GM12878 (cell line): ENCODE measurements around the gene SHISA4. TPM values are rescaled to one million over a fixed set of nuclear protein-coding genes. Genes with fewer than 3 reads are reported as not detected.

Source experiments
- ATAC-seq: fragments of 200-7000 bp; cut with Tn5 transposase; 3 replicates; pipeline ENCODE4 v1.9.1; 2020; ENCODE audit warnings: mild to moderate bottlenecking, moderate library complexity
- BruUV-seq: library from RNA; stranded (reverse); fragments of 400-500 nt; replicated peaks from 2 replicates; lab custom pipeline; 2021; lab: Mats Ljungman, UMichigan
- CTCF ChIA-PET: fragments of 300-600 bp; sonication (Branson Sonifier 250); formaldehyde crosslinking; extraction: SDS; loops from one replicate; lab custom pipeline; 2021; ENCODE audit warnings: inconsistent platforms; lab: Yijun Ruan, JAX
- POLR2A ChIA-PET: fragments of 350-600 bp; formaldehyde crosslinking; extraction: SDS; loops from one replicate; lab custom pipeline; 2021; ENCODE audit warnings: inconsistent platforms; lab: Charles Lee
- RAD21 ChIA-PET: fragments of 300-600 bp; sonication (Branson Sonifier 250); formaldehyde crosslinking; loops from one replicate; lab custom pipeline; 2023; ENCODE audit warnings: antibody characterized with exemption; ENCODE audit not compliant: unreplicated experiment; lab: Charles Lee
- SMC1A ChIA-PET: fragments of 300-600 bp; sonication (Branson Sonifier 250); formaldehyde crosslinking; loops from one replicate; lab custom pipeline; 2023; ENCODE audit not compliant: unreplicated experiment, uncharacterized antibody; lab: Charles Lee
- DNase-seq: peaks from one replicate; pipeline ENCODE4 v3.0.0-alpha.2; 2011; ENCODE audit warnings: low read depth, low spot score
- FAIRE-seq: peaks from 3 replicates; lab custom pipeline; 2011; peaks lifted over from hg19 to GRCh38; lab: Jason Lieb, UNC
- H2AFZ ChIP-seq: 2 replicates; pipeline ENCODE4 v1.6.0; 2011; ENCODE audit warnings: low read depth, low read length, control low read depth; ENCODE audit not compliant: control insufficient read depth
- H3K27ac ChIP-seq: 2 replicates; pipeline ENCODE4 v1.5.1; 2011; ENCODE audit warnings: control low read depth; ENCODE audit not compliant: control insufficient read depth, insufficient read depth
- H3K27me3 ChIP-seq, 2 experiments: replicated peaks in 1 of 2; 2 replicates each; pipeline versions ENCODE4 v1.6.0 to v1.6.1; 2011; ENCODE audit warnings: low read length in 1 of 2; ENCODE audit not compliant: control insufficient read depth in 2 of 2, insufficient read depth in 2 of 2
- H3K36me3 ChIP-seq, 2 experiments: 2 replicates each; pipeline ENCODE4 v1.5.1; 2011; ENCODE audit warnings: low read length in 1 of 2; ENCODE audit not compliant: control insufficient read depth in 2 of 2, insufficient read depth in 2 of 2
- H3K4me1 ChIP-seq: 2 replicates; pipeline ENCODE4 v1.6.1; 2011; ENCODE audit warnings: mild to moderate bottlenecking, low read length, moderate library complexity, mixed read lengths; ENCODE audit not compliant: control insufficient read depth, insufficient read depth
- H3K4me2 ChIP-seq: 2 replicates; pipeline ENCODE4 v1.6.0; 2011; ENCODE audit warnings: control low read depth; ENCODE audit not compliant: control insufficient read depth, insufficient read depth
- H3K4me3 ChIP-seq: fragments of 200-600 bp; sonication (generic); 2 replicates; pipeline ENCODE4 v1.5.1; 2016
- H3K79me2 ChIP-seq: 2 replicates; pipeline ENCODE4 v1.6.0; 2011; ENCODE audit warnings: low read length; ENCODE audit not compliant: control insufficient read depth, insufficient read depth
- H3K9ac ChIP-seq: 2 replicates; pipeline ENCODE4 v1.8.0; 2011; ENCODE audit warnings: low read length, control low read depth, mixed read lengths; ENCODE audit not compliant: control insufficient read depth, insufficient read depth
- H3K9me3 ChIP-seq: replicated peaks from 3 replicates; pipeline ENCODE4 v1.5.1; 2011; ENCODE audit warnings: mild to moderate bottlenecking, low read length; ENCODE audit not compliant: control insufficient read depth, insufficient read depth
- H4K20me1 ChIP-seq: 2 replicates; pipeline ENCODE4 v1.6.0; 2011; ENCODE audit not compliant: control insufficient read depth, insufficient read depth
- CUX1 ChIP-seq: IDR thresholded peaks from 2 replicates; pipeline ENCODE4 v1.6.1; 2012; ENCODE audit warnings: improper control_type of control experiment, low read depth, low read length; ENCODE audit not compliant: insufficient replicate concordance
- E2F4 ChIP-seq: IDR thresholded peaks from 2 replicates; pipeline ENCODE4 v1.6.1; 2012; ENCODE audit warnings: low read depth, low read length, improper control_type of control experiment
- GABPA ChIP-seq: IDR thresholded peaks from 2 replicates; pipeline ENCODE4 v1.6.1; 2014; ENCODE audit warnings: antibody characterized with exemption, low read depth, mild to moderate bottlenecking, inconsistent platforms
- HDAC6 ChIP-seq: fragments of 200-600 bp; sonication (generic); IDR thresholded peaks from one replicate; pipeline ENCODE4 v1.8.0; 2017; ENCODE audit warnings: antibody characterized with exemption; ENCODE audit not compliant: unreplicated experiment
- NFIC ChIP-seq: IDR thresholded peaks from 2 replicates; pipeline ENCODE4 v1.6.1; 2012; ENCODE audit warnings: low read depth, mild to moderate bottlenecking, inconsistent platforms, low read length, moderate library complexity
- NFYA ChIP-seq: IDR thresholded peaks from 2 replicates; pipeline ENCODE4 v1.6.1; 2011; ENCODE audit warnings: low read depth, mild to moderate bottlenecking, low read length, improper control_type of control experiment, borderline replicate concordance
- PAX8 ChIP-seq: fragments of 450-650 bp; IDR thresholded peaks from 2 replicates; pipeline ENCODE4 v1.6.1; 2017; ENCODE audit warnings: mild to moderate bottlenecking, moderate library complexity
- SMAD1 ChIP-seq: fragments of 450-650 bp; IDR thresholded peaks from 2 replicates; pipeline ENCODE4 v1.6.1; 2018; ENCODE audit warnings: mild to moderate bottlenecking, low read depth; ENCODE audit not compliant: partially characterized antibody
- USF2 ChIP-seq: IDR thresholded peaks from 2 replicates; pipeline ENCODE4 v1.6.1; 2011; ENCODE audit warnings: low read depth, low read length, improper control_type of control experiment, borderline replicate concordance
- ZBTB33 ChIP-seq: fragments of 450-650 bp; IDR thresholded peaks from 2 replicates; pipeline ENCODE4 v1.6.1; 2017; ENCODE audit warnings: mild to moderate bottlenecking
- WGBS: methylation state at CpG from one replicate; pipeline ENCODE4 v1.1.6; 2016; ENCODE audit warnings: low lambda C conversion rate; ENCODE audit not compliant: insufficient replicate concordance, insufficient coverage; ENCODE audit errors: missing lambda C conversion rate; 5-methylcytosine and 5-hydroxymethylcytosine counted together
- in situ Hi-C: fragments of 300-500 bp; cut with MboI; formaldehyde crosslinking; loops from 9 replicates; pipeline ENCODE4 v1.14.3; 2018; ENCODE audit warnings: mixed read lengths
- intact Hi-C: fragments of 100-400 bp; cut with micrococcal nuclease; formaldehyde crosslinking; loops from one replicate; pipeline ENCODE4 v1.14.2; 2022; ENCODE audit not compliant: unreplicated experiment
- polyA plus RNA-seq, 11 experiments: library from polyadenylated mRNA; depleted of rRNA in 4 of 11; unstranded in 6 of 11; stranded (reverse) in 5 of 11; fragments of >200 nt; fragmentation: Nextera tagmentation in 4 of 11; fragmentation: Illumina TruSeq in 1 of 11; extraction: Ambion mirVana in 4 of 11; extraction: Trizol in 1 of 11; gene quantifications; 1 replicate in 1 of 11; 2 replicates in 10 of 11; pipeline versions ENCODE4 v1.2.1 to v1.2.3, GENCODE V29; 2011 to 2016; ENCODE audit warnings: inconsistent platforms in 2 of 11, missing spikeins in 2 of 11, low read depth in 1 of 11
- total RNA-seq, 4 experiments: library from RNA; depleted of rRNA in 3 of 4; stranded (reverse); fragments of >200 nt in 3 of 4; fragmentation: Illumina TruSeq in 1 of 4; extraction: Trizol in 1 of 4; gene quantifications; 2 replicates each; pipeline versions ENCODE4 v1.2.1 to v1.2.3, GENCODE V29; 2013 to 2021

Gene SHISA4
- total and polyA plus RNA-seq, 10 of the 15 experiments (the other 5 are each of a cell fraction or from before 2014, with no cell fraction given): 0.07 TPM; not detected in 8

- no peak for TF ChIP-seq CUX1
- no peak for TF ChIP-seq NFIC
- no peak for TF ChIP-seq GABPA
Observed at GRCh38 chr1:201898240-201898894, 9.7 kb downstream of the SHISA4 start (continued).

- H3K9ac ChIP-seq: no peak overlapping the region
- no peak for ATAC-seq
- no peaks in the 10 kb centered on the region for H3K4me1 ChIP-seq
- RAD21 ChIA-PET: interaction anchor here (0.9 to 1.1 kb wide), 2 partner anchors 18 to 74 kb away, joined by 3 read pairs; no protein-coding TSS in a partner anchor
- H3K27ac ChIP-seq: no peak overlapping the region
- BruUV-seq: no TSS peak
- in situ Hi-C loops: no loop called here
- no peaks in the 10 kb centered on the region for H4K20me1 ChIP-seq
- FAIRE-seq: no peak
- H2AFZ ChIP-seq: no peak overlapping the region
- no peaks in the 10 kb centered on the region for H3K36me3 ChIP-seq
- H3K4me3 ChIP-seq: no peak overlapping the region
- no peak overlapping the region for H3K4me2 ChIP-seq
- DNase-seq: no peak
- no peaks in the 10 kb centered on the region for H3K79me2 ChIP-seq
- H3K27me3 ChIP-seq: no peaks in the 10 kb centered on the region
- 28% methylated on average over 4 of the region's 4 CpGs for WGBS
- SMC1A ChIA-PET: interaction anchor here (1.0 to 1.1 kb wide), 2 partner anchors 73 to 74 kb away, joined by 4 to 6 read pairs; no protein-coding TSS in a partner anchor
- POLR2A ChIA-PET: interaction anchor here (0.6 kb wide), 1 partner anchor 74 kb away, joined by 3 read pairs; no protein-coding TSS in a partner anchor
- intact Hi-C loops: no loop called here
- CTCF ChIA-PET: interaction anchor here (0.7 to 10.2 kb wide), 4 partner anchors 12 to 93 kb away, joined by 3 to 233 read pairs (median 4); no protein-coding TSS in a partner anchor
- H3K9me3 ChIP-seq: no peaks in the 10 kb centered on the region
- TF ChIP-seq NFIC (no peak), E2F4 (no peak), HDAC6 (no peak), ZBTB33 (no peak), NFYA (no peak), USF2 (no peak), PAX8 (no peak), SMAD1 (no peak)
Observed at GRCh38 chr1:201898992-201899391, 10.3 kb downstream of the SHISA4 start.
